HCT116 (cell line): Measurements from ENCODE around the gene YIPF7. TPM values are rescaled to one million over a fixed set of nuclear protein-coding genes. Genes with fewer than 3 reads are reported as not detected.

Experiments
- ATAC-seq: fragments of 200-7000 bp; cut with Tn5 transposase; 2 replicates; pipeline ENCODE4 v1.9.1; 2020; ENCODE audit warnings: mild to moderate bottlenecking, moderate library complexity
- BruUV-seq: library from RNA; stranded (reverse); fragments of 400-500 nt; replicated peaks from 2 replicates; lab custom pipeline; 2021; lab: Mats Ljungman, UMichigan
- CTCF ChIA-PET: fragments of 300-600 bp; sonication (Branson Sonifier 250); formaldehyde crosslinking; loops from one replicate; lab custom pipeline; 2021; ENCODE audit warnings: antibody characterized with exemption; lab: Charles Lee
- POLR2A ChIA-PET: fragments of 300-600, 350-600 bp; sonication (Branson Sonifier 250); formaldehyde crosslinking; loops from one replicate; lab custom pipeline; 2021; ENCODE audit warnings: antibody characterized with exemption; lab: Charles Lee
- RAD21 ChIA-PET, 2 experiments: fragments of 300-600 bp; sonication (Branson Sonifier 250); formaldehyde crosslinking; loops; one replicate each; lab custom pipeline; 2023; ENCODE audit warnings: low total read pairs in 2 of 2; ENCODE audit not compliant: uncharacterized antibody in 2 of 2, unreplicated experiment in 2 of 2, low non-redundant PET in 1 of 2; lab: Charles Lee
- DNase-seq: peaks from one replicate; pipeline ENCODE4 v3.0.0-alpha.2; 2010; ENCODE audit warnings: low read depth, low spot score
- H2AFZ ChIP-seq: fragments of 200-600 bp; shearing (Covaris generic), sonication (generic); 2 replicates; pipeline ENCODE4 v1.6.1; 2017; ENCODE audit warnings: low read depth, mixed run types, mixed read lengths, antibody characterized with exemption, low read length; ENCODE audit not compliant: poor library complexity, severe bottlenecking
- H3K27ac ChIP-seq: 2 replicates; pipeline ENCODE4 v1.5.1; 2012; ENCODE audit warnings: low read depth, low read length
- H3K27me3 ChIP-seq: fragments of 200-600 bp; sonication (generic); 2 replicates; pipeline ENCODE4 v1.6.1; 2016; ENCODE audit warnings: mixed run types, low read length, mixed read lengths; ENCODE audit not compliant: insufficient read depth
- H3K36me3 ChIP-seq, 2 experiments: fragments of 200-500 bp in 1 of 2; fragments of 200-600 bp in 1 of 2; sonication (Bioruptor generic) in 1 of 2; sonication (generic) in 1 of 2; 2 replicates each; pipeline versions ENCODE4 v1.5.1 to v1.6.1; 2014 to 2016; ENCODE audit warnings: low read length in 2 of 2, inconsistent platforms in 1 of 2, mixed read lengths in 1 of 2, mixed run types in 1 of 2; ENCODE audit not compliant: insufficient read depth in 2 of 2, control insufficient read depth in 1 of 2
- H3K4me1 ChIP-seq, 2 experiments: fragments of 200-600 bp in 1 of 2; sonication (generic) in 1 of 2; 2 replicates each; pipeline versions ENCODE4 v1.5.1 to v1.6.1; 2012 to 2017; ENCODE audit warnings: low read length in 2 of 2, inconsistent platforms in 1 of 2, mild to moderate bottlenecking in 1 of 2, mixed read lengths in 1 of 2, mixed run types in 1 of 2, moderate library complexity in 1 of 2; ENCODE audit not compliant: insufficient read depth in 2 of 2, control insufficient read depth in 1 of 2
- H3K4me2 ChIP-seq: fragments of 200-600 bp; sonication (generic); 2 replicates; pipeline ENCODE4 v1.6.1; 2017; ENCODE audit warnings: mixed run types, low read length, mixed read lengths
- H3K4me3 ChIP-seq, 2 experiments: fragments of 200-600 bp in 1 of 2; sonication (generic) in 1 of 2; replicated peaks in 1 of 2; 2 replicates each; pipeline ENCODE4 v1.5.1; 2011 to 2016; ENCODE audit warnings: low read length in 2 of 2, control low read depth in 1 of 2, low read depth in 1 of 2, mild to moderate bottlenecking in 1 of 2, mixed read lengths in 1 of 2, mixed run types in 1 of 2
- H3K79me2 ChIP-seq: fragments of 200-600 bp; sonication (generic); 2 replicates; pipeline ENCODE4 v1.6.1; 2017; ENCODE audit warnings: mild to moderate bottlenecking, mixed run types, low read length, moderate library complexity, mixed read lengths; ENCODE audit not compliant: insufficient read depth
- H3K9ac ChIP-seq: fragments of 200-600 bp; sonication (generic); 2 replicates; pipeline ENCODE4 v1.6.1; 2016; ENCODE audit warnings: low read length, mixed read lengths
- H3K9me2 ChIP-seq: fragments of 200-600 bp; sonication (generic), shearing (Covaris generic); 2 replicates; pipeline ENCODE4 v1.6.1; 2017; ENCODE audit warnings: mixed run types, mild to moderate bottlenecking, moderate library complexity; ENCODE audit not compliant: insufficient read depth
- H3K9me3 ChIP-seq, 2 experiments: fragments of 200-500 bp in 1 of 2; fragments of 200-600 bp in 1 of 2; sonication (Bioruptor generic) in 1 of 2; sonication (generic) in 1 of 2; 2 replicates each; pipeline ENCODE4 v1.6.1; 2014 to 2017; ENCODE audit warnings: low read length in 2 of 2, mixed read lengths in 2 of 2, inconsistent platforms in 1 of 2, low read depth in 1 of 2, mild to moderate bottlenecking in 1 of 2, mixed run types in 1 of 2, moderate library complexity in 1 of 2; ENCODE audit not compliant: control insufficient read depth in 1 of 2, insufficient read depth in 1 of 2
- H4K20me1 ChIP-seq: fragments of 200-600 bp; sonication (generic), shearing (Covaris generic); 2 replicates; pipeline ENCODE4 v1.6.1; 2017; ENCODE audit warnings: mixed run types, mild to moderate bottlenecking, moderate library complexity; ENCODE audit not compliant: insufficient read depth
- EZH2 ChIP-seq: fragments of 200-600 bp; sonication (generic); IDR thresholded peaks from 2 replicates; pipeline ENCODE4 v1.6.1; 2017; ENCODE audit warnings: antibody characterized with exemption, mixed run types
- REST ChIP-seq: IDR thresholded peaks from 2 replicates; pipeline ENCODE4 v1.6.1; 2012; ENCODE audit warnings: low read depth
- SRF ChIP-seq: IDR thresholded peaks from 2 replicates; pipeline ENCODE4 v1.6.1; 2012; ENCODE audit warnings: low read depth
- TCF7L2 ChIP-seq: IDR thresholded peaks from 2 replicates; pipeline ENCODE4 v1.7.0; 2011; ENCODE audit warnings: borderline replicate concordance, inconsistent platforms; ENCODE audit not compliant: insufficient read depth, insufficient read length; ENCODE audit errors: extremely low read depth
- ZFX ChIP-seq: fragments of 450-650 bp; IDR thresholded peaks from 2 replicates; pipeline ENCODE4 v1.6.1; 2017
- intact Hi-C: fragments of 100-400 bp; cut with micrococcal nuclease; formaldehyde crosslinking; loops from 2 replicates; pipeline ENCODE4 v1.10.0; 2022
- total RNA-seq: library from RNA; stranded (reverse); gene quantifications from one replicate; pipeline ENCODE4 v1.2.1, GENCODE V29; 2021; ENCODE audit not compliant: unreplicated experiment

YIPF7 gene
- total RNA-seq, 1 experiment from 2014 or later, result not detected

DNA sequence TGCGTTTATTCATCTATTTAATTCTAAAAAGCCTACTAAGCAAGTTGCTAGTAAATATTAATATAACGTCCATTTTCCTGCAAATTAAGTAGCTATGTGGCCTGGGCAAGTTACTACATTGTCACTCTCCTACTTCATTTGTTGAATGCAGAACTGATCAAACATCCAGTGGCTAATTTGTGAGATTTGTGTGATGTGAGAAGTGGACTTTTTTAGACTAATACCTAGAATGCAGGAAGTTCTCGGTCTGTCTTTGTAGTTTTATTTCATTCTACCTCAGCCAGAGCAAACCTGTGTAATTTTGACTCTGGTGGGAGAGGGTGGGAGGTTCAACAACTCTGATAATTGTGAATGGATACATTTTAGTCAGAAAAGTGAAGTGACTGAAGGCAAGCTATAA, 27.6 kb upstream of the YIPF7 start:
- Histone ChIP-seq H4K20me1 (no peaks in the 10 kb centered on the region), H3K79me2 (peaks cover 55% of the 10 kb centered on the region), H3K27ac (peak overlapping the region; percentile 79), H3K4me2 (peak overlapping the region; percentile 89), H3K9me3 (no peaks in the 10 kb centered on the region), H3K27me3 (no peaks in the 10 kb centered on the region), H3K9me2 (no peaks in the 10 kb centered on the region), H2AFZ (peak overlapping the region; percentile 27), H3K4me3 (peak overlapping the region; percentile 91 to 96)
- intact Hi-C loops, result loop anchor here (2.0 kb wide), 1 partner anchor 44 kb away; no protein-coding TSS in a partner anchor
- no peak for DNase-seq
- CTCF ChIA-PET, result no interaction called here
- no peak for TF ChIP-seq TCF7L2
- no peak for TF ChIP-seq SRF
- no peak for TF ChIP-seq REST
- no peak for TF ChIP-seq EZH2
- TF ChIP-seq ZFX, result no peak
- TF ChIP-seq, all 23 proteins: peak for 0
- H3K4me1 ChIP-seq, result peaks cover 3 to 13% of the 10 kb centered on the region in 2 experiments; a peak in 3 of 4 replicates
- H3K9ac ChIP-seq, result peak overlapping the region; percentile 97
- POLR2A ChIA-PET, result interaction anchor here (0.7 to 2.0 kb wide), 2 partner anchors 22 to 31 kb away, joined by 3 to 4 read pairs; no protein-coding TSS in a partner anchor
- TSS peak; percentile 47 for BruUV-seq
- no peak for ATAC-seq
- RAD21 ChIA-PET, result no interaction called here
- H3K36me3 ChIP-seq, result peaks cover 15 to 18% of the 10 kb centered on the region in 2 experiments
